Activated naive CD8-positive, alpha-beta T cell treated with anti-CD3 and anti-CD28 coated beads, Interleukin-2, amount 50 U/mL, for 24 hours (primary cell): ENCODE results near the gene MAX.
A peak's percentile ranks its signal among the peaks of the same experiment; 100 is the strongest.
"Not testable (repeated sequence)": the region's sequence is repeated elsewhere in the genome, so short reads cannot be mapped to it uniquely, and the experiment has no call there.

ENCODE experiments used
- ATAC-seq: fragments of 150-1000 bp; cut with Tn5 transposase; one replicate; pipeline ENCODE4 v1.10.0; 2021
- DNase-seq: peaks from one replicate; pipeline ENCODE4 v3.0.0; 2021
- H3K27ac Mint-ChIP-seq: one replicate; pipeline ENCODE4 v1.8.0; 2021; ENCODE audit warnings: mild to moderate bottlenecking, mixed read lengths
- H3K27me3 Mint-ChIP-seq: one replicate; pipeline ENCODE4 v1.8.0; 2021; ENCODE audit warnings: mixed read lengths
- H3K36me3 Mint-ChIP-seq: one replicate; pipeline ENCODE4 v1.8.0; 2021; ENCODE audit warnings: low read depth, mixed read lengths
- H3K4me1 Mint-ChIP-seq: one replicate; pipeline ENCODE4 v1.8.0; 2021; ENCODE audit warnings: mixed read lengths
- H3K4me3 Mint-ChIP-seq: one replicate; pipeline ENCODE4 v1.8.0; 2021; ENCODE audit warnings: mild to moderate bottlenecking, moderate library complexity, mixed read lengths
- H3K9me3 Mint-ChIP-seq: one replicate; pipeline ENCODE4 v1.8.0; 2021; ENCODE audit warnings: mixed read lengths

The MAX gene

DNA sequence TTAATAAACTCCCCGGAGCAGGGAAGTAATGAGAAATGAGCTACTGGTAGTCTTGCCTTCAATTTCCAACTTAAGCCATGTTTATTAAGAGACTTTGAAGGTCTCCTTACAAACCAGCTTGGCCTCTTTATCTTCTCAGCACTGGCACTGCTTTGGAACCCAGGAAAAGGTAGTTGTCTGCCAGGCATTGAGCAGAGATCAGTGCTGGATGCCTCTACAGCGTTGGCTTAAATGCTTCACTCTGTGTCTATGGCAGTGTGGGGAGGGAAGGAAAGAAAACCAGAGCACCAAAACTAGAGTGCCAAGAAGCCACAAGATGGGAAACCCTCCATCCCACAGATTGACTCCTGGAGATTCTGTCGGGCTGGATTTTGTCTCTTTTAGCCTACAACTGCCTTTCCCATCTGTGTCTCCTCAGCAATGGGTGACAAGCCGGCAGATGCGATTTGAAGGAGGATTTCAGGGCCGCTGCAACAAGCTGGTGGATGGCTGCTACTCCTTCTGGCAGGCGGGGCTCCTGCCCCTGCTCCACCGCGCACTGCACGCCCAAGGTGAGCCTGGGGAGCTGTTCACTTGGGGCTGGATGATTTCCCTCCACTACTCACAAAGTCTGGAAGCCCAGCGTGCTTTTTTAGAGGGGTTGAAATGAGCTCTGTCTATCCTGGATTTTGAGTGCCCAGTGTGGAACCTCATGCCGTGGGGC lies 58.3 kb downstream of the MAX start:
- peaks cover 21% of the 10 kb centered on the region for H3K36me3 Mint-ChIP-seq
- ATAC-seq (no peak), DNase-seq (no peak)
- no peak overlapping the region for H3K4me3 Mint-ChIP-seq
- no peaks in the 10 kb centered on the region for H3K27me3 Mint-ChIP-seq
- H3K27ac Mint-ChIP-seq: peak overlapping the region; percentile 47
- no peaks in the 10 kb centered on the region for H3K9me3 Mint-ChIP-seq
- peaks cover 4% of the 10 kb centered on the region for H3K4me1 Mint-ChIP-seq

DNA sequence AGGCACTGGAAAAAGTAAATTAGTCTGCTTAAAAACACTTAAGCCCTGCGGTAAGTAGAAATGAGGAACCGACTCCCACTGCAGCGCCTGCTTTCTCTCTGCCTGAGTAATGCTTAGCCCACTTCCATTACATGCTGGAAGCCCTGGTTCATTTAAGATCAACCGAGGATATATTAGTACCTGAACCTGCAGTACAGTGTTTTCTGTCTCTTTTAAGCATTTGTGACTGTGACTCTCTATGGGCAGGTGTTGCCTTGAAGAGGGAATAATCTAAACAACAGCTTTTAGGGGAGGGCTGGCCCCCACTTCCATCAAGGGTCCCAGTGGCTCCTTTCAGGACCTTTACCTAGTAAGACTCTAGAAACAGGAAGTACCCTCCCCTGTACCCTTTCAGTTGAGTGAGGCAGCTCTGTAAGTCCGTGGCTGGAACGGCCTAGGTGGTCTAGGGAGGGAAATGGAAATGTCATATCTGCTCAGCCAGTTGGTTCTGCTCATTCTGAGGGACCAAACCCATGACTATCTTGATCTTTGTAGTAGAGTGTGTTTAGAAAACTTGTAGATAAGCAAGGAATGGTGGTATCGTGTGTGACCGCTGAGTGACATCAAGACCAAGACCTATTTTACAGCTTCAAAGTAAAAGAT lies 59.5 kb downstream of the MAX start:
- H3K36me3 Mint-ChIP-seq: peaks cover 22% of the 10 kb centered on the region
- DNase-seq (no peak), ATAC-seq (no peak)
- H3K27me3 Mint-ChIP-seq: no peaks in the 10 kb centered on the region
- H3K4me1 Mint-ChIP-seq: peaks cover 4% of the 10 kb centered on the region
- no peaks in the 10 kb centered on the region for H3K9me3 Mint-ChIP-seq
- no peak overlapping the region for H3K27ac Mint-ChIP-seq
- H3K4me3 Mint-ChIP-seq: no peak overlapping the region

DNA sequence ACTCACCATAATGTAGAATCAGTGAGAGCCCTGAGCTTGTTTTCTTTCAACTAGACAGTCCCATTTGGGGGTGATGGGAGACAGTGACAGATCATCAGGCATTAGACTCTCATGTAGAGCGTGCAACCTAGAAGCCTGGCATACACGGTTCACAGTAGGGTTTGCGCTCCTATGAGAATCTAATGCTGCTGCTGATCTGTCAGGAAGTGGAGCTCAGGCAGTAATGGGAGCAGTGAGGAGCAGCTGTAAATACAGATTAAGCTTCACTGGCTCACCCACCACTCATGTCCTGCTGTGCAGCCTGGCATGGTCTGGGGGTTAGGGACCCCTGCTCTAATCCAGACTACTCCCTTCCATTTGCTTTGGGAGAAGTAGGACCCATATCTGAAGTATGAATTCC lies 60.0 kb downstream of the MAX start:
- peaks cover 21% of the 10 kb centered on the region for H3K36me3 Mint-ChIP-seq
- H3K4me1 Mint-ChIP-seq: peaks cover 3% of the 10 kb centered on the region
- no peak for ATAC-seq
- H3K9me3 Mint-ChIP-seq: no peaks in the 10 kb centered on the region
- no peak for DNase-seq
- no peak overlapping the region for H3K4me3 Mint-ChIP-seq
- no peaks in the 10 kb centered on the region for H3K27me3 Mint-ChIP-seq
- H3K27ac Mint-ChIP-seq: no peak overlapping the region

GRCh38 chr14:65041434-65041915 lies 60.8 kb downstream of the MAX start:
- ATAC-seq (no peak), DNase-seq (no peak)
- H3K4me3 Mint-ChIP-seq: no peak overlapping the region
- H3K27ac Mint-ChIP-seq: no peak overlapping the region
- H3K9me3 Mint-ChIP-seq: no peaks in the 10 kb centered on the region
- peaks cover 3% of the 10 kb centered on the region for H3K4me1 Mint-ChIP-seq
- peaks cover 17% of the 10 kb centered on the region for H3K36me3 Mint-ChIP-seq
- H3K27me3 Mint-ChIP-seq: no peaks in the 10 kb centered on the region

DNA sequence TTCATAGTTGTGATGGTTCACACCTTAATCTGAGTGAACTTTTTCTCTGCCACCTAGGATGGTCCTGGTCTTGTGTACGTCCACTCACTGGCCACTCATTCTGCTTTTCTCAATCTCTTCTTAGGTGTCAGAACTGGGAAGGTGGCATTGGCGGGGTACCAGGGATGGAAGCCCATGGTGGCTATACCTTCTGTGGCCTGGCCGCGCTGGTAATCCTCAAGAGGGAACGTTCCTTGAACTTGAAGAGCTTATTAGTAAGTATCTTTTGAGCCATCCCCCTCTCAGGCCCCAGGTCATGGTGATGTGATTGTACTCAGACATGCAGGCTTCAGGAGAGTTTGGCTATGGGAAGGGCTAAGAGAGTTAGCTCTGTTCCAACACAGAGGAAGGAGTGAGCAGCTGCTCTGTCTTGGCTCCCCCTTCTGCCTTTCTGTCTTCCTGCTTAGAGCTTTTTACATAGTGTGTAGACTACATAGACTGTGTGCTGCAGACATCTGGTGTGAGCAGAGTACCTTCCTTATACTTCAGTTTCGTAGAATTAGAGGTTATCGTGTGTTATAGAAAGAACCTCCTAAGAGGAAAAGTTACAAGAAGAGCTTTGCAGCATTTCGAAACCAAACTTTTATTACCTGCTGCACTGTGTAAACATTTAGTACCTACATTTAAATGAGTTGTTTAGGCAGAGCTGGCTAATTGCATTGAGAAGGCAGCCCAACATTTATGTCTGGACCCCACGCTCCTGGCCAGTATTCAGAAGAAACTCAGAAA lies 61.5 kb downstream of the MAX start:
- peaks cover 3% of the 10 kb centered on the region for H3K4me1 Mint-ChIP-seq
- H3K27me3 Mint-ChIP-seq: no peaks in the 10 kb centered on the region
- ATAC-seq (no peak), DNase-seq (no peak)
- H3K27ac Mint-ChIP-seq: no peak overlapping the region
- H3K9me3 Mint-ChIP-seq: no peaks in the 10 kb centered on the region
- H3K4me3 Mint-ChIP-seq: no peak overlapping the region
- H3K36me3 Mint-ChIP-seq: peaks cover 16% of the 10 kb centered on the region

GRCh38 chr14:65038966-65039365 lies 63.4 kb downstream of the MAX start:
- H3K36me3 Mint-ChIP-seq: peaks cover 18% of the 10 kb centered on the region
- H3K9me3 Mint-ChIP-seq: no peaks in the 10 kb centered on the region
- H3K27ac Mint-ChIP-seq: no peak overlapping the region
- no peaks in the 10 kb centered on the region for H3K4me1 Mint-ChIP-seq
- DNase-seq (no peak), ATAC-seq (no peak)
- H3K4me3 Mint-ChIP-seq: no peak overlapping the region
- H3K27me3 Mint-ChIP-seq: no peaks in the 10 kb centered on the region

- Mint-ChIP-seq H3K4me1 (no peaks in the 10 kb centered on the region), H3K4me3 (no peak overlapping the region), H3K36me3 (peaks cover 25% of the 10 kb centered on the region), H3K27ac (no peak overlapping the region), H3K9me3 (no peaks in the 10 kb centered on the region), H3K27me3 (no peaks in the 10 kb centered on the region)
- ATAC-seq: no peak
- no peak for DNase-seq
Measured at GRCh38 chr14:65035049-65035448, 67.3 kb downstream of the MAX start.

DNA sequence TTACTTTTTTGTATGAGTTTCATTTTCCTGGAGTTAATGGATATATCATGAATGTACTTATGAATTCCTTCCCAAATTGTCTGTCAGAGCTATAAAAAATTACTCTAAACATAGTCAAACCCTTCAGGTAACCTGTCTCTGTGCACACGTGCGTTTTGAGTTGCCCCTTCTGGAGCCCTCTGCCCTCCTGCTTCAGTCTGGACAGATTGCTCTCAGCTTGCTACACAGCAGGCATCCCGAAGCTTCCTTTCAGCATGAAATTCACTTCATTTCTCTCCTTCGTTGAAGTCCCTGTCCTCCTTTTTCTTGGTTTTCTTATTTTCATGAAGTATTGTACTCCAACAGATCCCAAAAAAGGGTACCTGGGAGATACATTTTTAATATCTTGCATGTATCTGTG lies 68.3 kb downstream of the MAX start:
- H3K9me3 Mint-ChIP-seq: no peaks in the 10 kb centered on the region
- H3K36me3 Mint-ChIP-seq: peaks cover 31% of the 10 kb centered on the region
- no peak for DNase-seq
- H3K4me1 Mint-ChIP-seq: no peaks in the 10 kb centered on the region
- H3K27ac Mint-ChIP-seq: no peak overlapping the region
- H3K27me3 Mint-ChIP-seq: no peaks in the 10 kb centered on the region
- ATAC-seq: no peak
- H3K4me3 Mint-ChIP-seq: no peak overlapping the region

- ATAC-seq (no peak), DNase-seq (no peak)
- Mint-ChIP-seq H3K4me1 (no peaks in the 10 kb centered on the region), H3K27me3 (no peaks in the 10 kb centered on the region), H3K4me3 (no peak overlapping the region), H3K36me3 (peaks cover 28% of the 10 kb centered on the region), H3K9me3 (no peaks in the 10 kb centered on the region), H3K27ac (no peak overlapping the region)
Measured at GRCh38 chr14:65033181-65033580, 69.1 kb downstream of the MAX start.

DNA sequence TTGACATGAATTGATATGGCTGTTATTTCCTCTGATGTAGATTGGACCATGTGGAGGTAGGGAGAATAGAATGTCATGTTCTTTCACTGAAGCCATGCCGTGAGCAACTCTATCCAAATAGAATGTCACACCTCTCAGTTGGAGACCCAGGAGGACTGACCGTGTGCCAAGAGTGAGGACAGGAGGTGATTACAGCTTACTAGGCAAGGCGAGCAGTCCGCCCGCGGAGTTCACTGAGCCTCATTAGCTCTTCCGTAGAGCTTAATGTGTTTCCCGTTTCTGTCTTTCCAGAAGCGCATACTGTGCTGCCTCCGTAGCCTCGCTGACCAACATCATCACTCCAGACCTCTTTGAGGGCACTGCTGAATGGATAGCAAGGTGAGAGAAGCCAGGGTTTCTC lies 70.0 kb downstream of the MAX start:
- ATAC-seq: no peak
- no peaks in the 10 kb centered on the region for H3K9me3 Mint-ChIP-seq
- no peaks in the 10 kb centered on the region for H3K4me1 Mint-ChIP-seq
- peaks cover 32% of the 10 kb centered on the region for H3K36me3 Mint-ChIP-seq
- no peaks in the 10 kb centered on the region for H3K27me3 Mint-ChIP-seq
- no peak overlapping the region for H3K27ac Mint-ChIP-seq
- no peak for DNase-seq
- no peak overlapping the region for H3K4me3 Mint-ChIP-seq

- peaks cover 37% of the 10 kb centered on the region for H3K36me3 Mint-ChIP-seq
- H3K27ac Mint-ChIP-seq, H3K9me3 Mint-ChIP-seq, H3K4me3 Mint-ChIP-seq, DNase-seq, H3K4me1 Mint-ChIP-seq, ATAC-seq, H3K27me3 Mint-ChIP-seq: not testable (repeated sequence)
Measured at GRCh38 chr14:65031321-65031720, 71.0 kb downstream of the MAX start.

GRCh38 chr14:65028937-65029336 lies 73.4 kb downstream of the MAX start:
- Mint-ChIP-seq H3K9me3 (no peaks in the 10 kb centered on the region), H3K36me3 (peaks cover 32% of the 10 kb centered on the region), H3K27me3 (no peaks in the 10 kb centered on the region), H3K4me3 (no peak overlapping the region), H3K27ac (no peak overlapping the region), H3K4me1 (no peaks in the 10 kb centered on the region)
- ATAC-seq (no peak), DNase-seq (no peak)

GRCh38 chr14:65027127-65027799 lies 75.1 kb downstream of the MAX start:
- H3K36me3 Mint-ChIP-seq: peaks cover 25% of the 10 kb centered on the region
- H3K4me1 Mint-ChIP-seq: no peaks in the 10 kb centered on the region
- H3K27me3 Mint-ChIP-seq: no peaks in the 10 kb centered on the region
- no peak overlapping the region for H3K4me3 Mint-ChIP-seq
- H3K27ac Mint-ChIP-seq: no peak overlapping the region
- ATAC-seq (no peak), DNase-seq (no peak)
- no peaks in the 10 kb centered on the region for H3K9me3 Mint-ChIP-seq

- H3K4me1 Mint-ChIP-seq: no peaks in the 10 kb centered on the region
- no peak overlapping the region for H3K4me3 Mint-ChIP-seq
- no peak for ATAC-seq
- no peak for DNase-seq
- H3K9me3 Mint-ChIP-seq: no peaks in the 10 kb centered on the region
- H3K27me3 Mint-ChIP-seq: no peaks in the 10 kb centered on the region
- H3K36me3 Mint-ChIP-seq: peaks cover 23% of the 10 kb centered on the region
- H3K27ac Mint-ChIP-seq: no peak overlapping the region
Measured at GRCh38 chr14:65026526-65026925, 75.8 kb downstream of the MAX start.
